H1 (cell line): ENCODE results near the gene GAREM2. TPM values are rescaled to one million over a fixed set of nuclear protein-coding genes. Genes with fewer than 3 reads are reported as not detected.

Experiments used
- CTCF ChIA-PET: fragments of 300-600 bp; sonication (Branson Sonifier 250); formaldehyde crosslinking; loops from one replicate; lab custom pipeline; 2021; ENCODE audit not compliant: partially characterized antibody; lab: Charles Lee
- POLR2A ChIA-PET: fragments of 300-600 bp; sonication (Branson Sonifier 250); formaldehyde crosslinking; loops from one replicate; lab custom pipeline; 2021; ENCODE audit warnings: inconsistent platforms; ENCODE audit not compliant: partially characterized antibody; lab: Charles Lee
- DNase-seq, 2 experiments: peaks; one replicate each; pipeline versions ENCODE4 v3.0.0 to v3.0.0-alpha.2; 2010 to 2022; ENCODE audit warnings: low spot score in 2 of 2, low read depth in 1 of 2, mixed read lengths in 1 of 2
- FAIRE-seq: peaks from 2 replicates; lab custom pipeline; 2011; peaks lifted over from hg19 to GRCh38; lab: Jason Lieb, UNC
- H2AFZ ChIP-seq: 2 replicates; pipeline ENCODE4 v1.8.1; 2012; ENCODE audit warnings: low read length, inconsistent platforms
- H2AK5ac ChIP-seq: 2 replicates; pipeline ENCODE4 v1.6.1; 2013; ENCODE audit warnings: low read depth, low read length
- H2BK120ac ChIP-seq: replicated peaks from 2 replicates; pipeline ENCODE3; 2013; ENCODE audit warnings: low read depth, low read length, inconsistent platforms
- H2BK12ac ChIP-seq: 2 replicates; pipeline ENCODE4 v1.6.1; 2013; ENCODE audit warnings: low read depth, low read length
- H2BK15ac ChIP-seq: 2 replicates; pipeline ENCODE4 v1.6.1; 2013; ENCODE audit warnings: low read length
- H2BK20ac ChIP-seq: 2 replicates; pipeline ENCODE4 v1.6.1; 2013; ENCODE audit warnings: low read length
- H2BK5ac ChIP-seq: 2 replicates; pipeline ENCODE4 v1.6.1; 2013; ENCODE audit warnings: low read depth, low read length
- H3K14ac ChIP-seq: 2 replicates; pipeline ENCODE4 v1.6.1; 2013; ENCODE audit warnings: inconsistent platforms; ENCODE audit not compliant: insufficient read length
- H3K18ac ChIP-seq: 2 replicates; pipeline ENCODE4 v1.6.1; 2013; ENCODE audit warnings: low read length; ENCODE audit errors: extremely low read depth
- H3K23ac ChIP-seq: 2 replicates; pipeline ENCODE4 v1.6.1; 2013; ENCODE audit warnings: inconsistent platforms; ENCODE audit not compliant: insufficient read length
- H3K23me2 ChIP-seq: 2 replicates; pipeline ENCODE4 v1.6.1; 2013; ENCODE audit warnings: low read depth, low read length
- H3K27ac ChIP-seq: 2 replicates; pipeline ENCODE4 v1.6.1; 2011; ENCODE audit warnings: low read depth, low read length, inconsistent platforms
- H3K27me3 ChIP-seq, 4 experiments: replicated peaks in 1 of 4; 1 replicate in 1 of 4; 2 replicates in 3 of 4; pipeline versions ENCODE4 v1.6.1 to v1.8.1; 2011 to 2013; ENCODE audit warnings: low read length in 3 of 4, mild to moderate bottlenecking in 3 of 4, inconsistent platforms in 2 of 4, mixed read lengths in 2 of 4, moderate library complexity in 1 of 4; ENCODE audit not compliant: control insufficient read depth in 3 of 4, insufficient read depth in 3 of 4; ENCODE audit errors: extremely low read depth in 1 of 4
- H3K36me3 ChIP-seq, 4 experiments: 2 replicates each; pipeline versions ENCODE4 v1.6.1 to v1.8.1; 2011 to 2013; ENCODE audit warnings: mild to moderate bottlenecking in 4 of 4, low read length in 3 of 4, moderate library complexity in 2 of 4, control low read depth in 1 of 4, inconsistent platforms in 1 of 4; ENCODE audit not compliant: insufficient read depth in 4 of 4, control insufficient read depth in 2 of 4
- H3K4ac ChIP-seq: replicated peaks from 2 replicates; pipeline ENCODE3; 2013; ENCODE audit warnings: low read length, low read depth, mixed read lengths, inconsistent platforms; ENCODE audit not compliant: insufficient read length
- H3K4me1 ChIP-seq, 4 experiments: replicated peaks in 1 of 4; 1 replicate in 1 of 4; 2 replicates in 3 of 4; pipeline versions ENCODE4 v1.6.1 to v1.8.1; 2011 to 2013; ENCODE audit warnings: low read length in 3 of 4, inconsistent platforms in 2 of 4, mixed read lengths in 1 of 4; ENCODE audit not compliant: insufficient read depth in 4 of 4, control insufficient read depth in 3 of 4
- H3K4me2 ChIP-seq, 2 experiments: 2 replicates each; pipeline versions ENCODE4 v1.6.1 to v1.8.1; 2011 to 2013; ENCODE audit warnings: low read depth in 2 of 2, low read length in 2 of 2, control low read depth in 1 of 2, inconsistent platforms in 1 of 2, mild to moderate bottlenecking in 1 of 2; ENCODE audit not compliant: insufficient read depth in 1 of 2
- H3K4me3 ChIP-seq, 4 experiments: fragments of 200-600, 300-600 bp in 1 of 4; sonication (generic), shearing (Covaris generic), sonication (Bioruptor Twin) in 1 of 4; 2 replicates each; pipeline versions ENCODE4 v1.5.1 to v1.8.1; 2011 to 2016; ENCODE audit warnings: low read length in 4 of 4, low read depth in 3 of 4, control low read depth in 2 of 4, inconsistent platforms in 2 of 4, mild to moderate bottlenecking in 2 of 4, mixed read lengths in 1 of 4, moderate library complexity in 1 of 4; ENCODE audit not compliant: insufficient read depth in 2 of 4; ENCODE audit errors: extremely low read depth in 1 of 4
- H3K56ac ChIP-seq: replicated peaks from 2 replicates; pipeline ENCODE3; 2013; ENCODE audit warnings: low read depth, mild to moderate bottlenecking, mixed read lengths, low read length, inconsistent platforms; ENCODE audit not compliant: insufficient read length
- H3K79me1 ChIP-seq: 2 replicates; pipeline ENCODE4 v1.6.1; 2013; ENCODE audit warnings: low read depth, low read length, control low read depth
- H3K79me2 ChIP-seq, 2 experiments: 2 replicates each; pipeline versions ENCODE4 v1.6.1 to v1.8.1; 2012 to 2013; ENCODE audit warnings: low read length in 2 of 2, mild to moderate bottlenecking in 2 of 2, inconsistent platforms in 1 of 2; ENCODE audit not compliant: insufficient read depth in 2 of 2, control insufficient read depth in 1 of 2
- H3K9ac ChIP-seq, 4 experiments: replicated peaks in 1 of 4; 1 replicate in 1 of 4; 2 replicates in 3 of 4; pipeline versions ENCODE4 v1.6.1 to v1.8.1; 2011 to 2013; ENCODE audit warnings: low read depth in 3 of 4, low read length in 3 of 4, control low read depth in 2 of 4, mild to moderate bottlenecking in 2 of 4, moderate library complexity in 2 of 4, inconsistent platforms in 1 of 4; ENCODE audit errors: extremely low read depth in 1 of 4
- H3K9me3 ChIP-seq, 2 experiments: 2 replicates each; pipeline versions ENCODE4 v1.6.1 to v1.8.1; 2012 to 2013; ENCODE audit warnings: mild to moderate bottlenecking in 2 of 2, moderate library complexity in 2 of 2, control low read depth in 1 of 2, inconsistent platforms in 1 of 2, low read depth in 1 of 2, low read length in 1 of 2, mixed read lengths in 1 of 2; ENCODE audit not compliant: insufficient read depth in 2 of 2
- H4K20me1 ChIP-seq, 2 experiments: replicated peaks in 1 of 2; 2 replicates each; pipeline versions ENCODE3 to v1.8.1; 2011 to 2013; ENCODE audit warnings: inconsistent platforms in 2 of 2, low read length in 2 of 2, mild to moderate bottlenecking in 1 of 2; ENCODE audit not compliant: insufficient read depth in 2 of 2, control insufficient read depth in 1 of 2
- H4K5ac ChIP-seq: 2 replicates; pipeline ENCODE4 v1.6.1; 2013; ENCODE audit warnings: low read length, low read depth, mixed read lengths, inconsistent platforms; ENCODE audit not compliant: insufficient read length
- H4K8ac ChIP-seq: 2 replicates; pipeline ENCODE4 v1.8.0; 2013; ENCODE audit warnings: mild to moderate bottlenecking, moderate library complexity, low read length, inconsistent platforms; ENCODE audit not compliant: insufficient read depth; ENCODE audit errors: extremely low read depth
- H4K91ac ChIP-seq: replicated peaks from 2 replicates; pipeline ENCODE3; 2013; ENCODE audit warnings: low read length, mixed read lengths, inconsistent platforms; ENCODE audit not compliant: insufficient read length
- CBX8 ChIP-seq: fragments of 300-800, 300-1000 bp; sonication (generic); IDR thresholded peaks from 2 replicates; pipeline ENCODE4 v1.7.1; 2016; ENCODE audit warnings: low read depth, low read length, borderline replicate concordance
- FOSL1 ChIP-seq: IDR thresholded peaks from 2 replicates; pipeline ENCODE4 v1.6.1; 2011; ENCODE audit warnings: mild to moderate bottlenecking, low read depth, low read length, moderate library complexity; ENCODE audit not compliant: insufficient read depth
- HDAC6 ChIP-seq: IDR thresholded peaks from one replicate; pipeline ENCODE4 v1.7.1; 2012; ENCODE audit warnings: low read depth, mild to moderate bottlenecking, inconsistent platforms, low read length, moderate library complexity
- KDM4A ChIP-seq: IDR thresholded peaks from one replicate; pipeline ENCODE4 v1.7.1; 2012; ENCODE audit warnings: low read depth, mild to moderate bottlenecking, moderate library complexity, low read length, inconsistent platforms; ENCODE audit not compliant: severe bottlenecking
- MAX ChIP-seq: IDR thresholded peaks from 2 replicates; pipeline ENCODE4 v1.6.1; 2012; ENCODE audit warnings: inconsistent platforms
- RFX5 ChIP-seq: IDR thresholded peaks from 2 replicates; pipeline ENCODE4 v1.6.1; 2011; ENCODE audit warnings: low read depth, low read length, improper control_type of control experiment, borderline replicate concordance
- RNF2 ChIP-seq: fragments of 200-900, 300-1000 bp; sonication (generic); IDR thresholded peaks from 2 replicates; pipeline ENCODE4 v1.7.1; 2016; ENCODE audit warnings: borderline replicate concordance, low read depth, mild to moderate bottlenecking, antibody characterized with exemption, low read length; ENCODE audit not compliant: poor library complexity, severe bottlenecking; ENCODE audit errors: missing control alignments
- SRF ChIP-seq: IDR thresholded peaks from 2 replicates; pipeline ENCODE4 v1.6.1; 2011; ENCODE audit warnings: mild to moderate bottlenecking, low read depth, low read length, moderate library complexity
- SUZ12 ChIP-seq: fragments of 200-600 bp; sonication (generic); IDR thresholded peaks from 2 replicates; pipeline ENCODE4 v1.6.1; 2012; ENCODE audit warnings: mild to moderate bottlenecking, inconsistent platforms, low read length, moderate library complexity, mixed read lengths
- TBP ChIP-seq: IDR thresholded peaks from 2 replicates; pipeline ENCODE4 v1.6.1; 2011; ENCODE audit warnings: low read depth, low read length, improper control_type of control experiment
- WGBS, 2 experiments: shearing (Covaris generic) in 1 of 2; methylation state at CpG; one replicate each; pipeline versions ENCODE4 v1.1.6 to v1.1.7; 2013 to 2015; ENCODE audit warnings: low lambda C conversion rate in 2 of 2, mixed read lengths in 2 of 2, inconsistent platforms in 1 of 2, low coverage in 1 of 2, missing lambda C conversion rate in 1 of 2; ENCODE audit not compliant: insufficient replicate concordance in 2 of 2, insufficient coverage in 1 of 2, insufficient read length in 1 of 2; ENCODE audit errors: extremely low coverage in 1 of 2, missing lambda C conversion rate in 1 of 2; 5-methylcytosine and 5-hydroxymethylcytosine counted together
- polyA plus RNA-seq, 7 experiments: library from polyadenylated mRNA; depleted of rRNA in 3 of 7; stranded (reverse) in 5 of 7; unstranded in 2 of 7; fragments of >200 nt in 5 of 7; fragments of 200-250 nt in 2 of 7; gene quantifications; 1 replicate in 5 of 7; 2 replicates in 1 of 7; 4 replicates in 1 of 7; pipeline versions ENCODE4 v1.2.1 to v1.2.3, GENCODE V29; 2011 to 2013; ENCODE audit warnings: missing spikeins in 2 of 7, mixed read lengths in 2 of 7
- total RNA-seq: library from RNA; stranded (reverse); fragmentation: NEBNext Ultra II Directional; extraction: Animal tissue kit (Norgen Biotek cat#: 25700); gene quantifications from 2 replicates; pipeline ENCODE4 v1.2.1, GENCODE V29; 2021

The GAREM2 gene
- total and polyA plus RNA-seq, 2 of the 8 experiments (the other 6 are each of a cell fraction or from before 2014, with no cell fraction given), result 19.9 TPM

GRCh38 chr2:26182887-26183630 lies 10.2 kb downstream of the GAREM2 start:
- Histone ChIP-seq H2AFZ (no peak overlapping the region), H4K5ac (no peak overlapping the region), H3K4me3 (no peak overlapping the region), H3K23me2 (peaks cover 13% of the 10 kb centered on the region), H3K4ac (no peak overlapping the region), H2AK5ac (no peak overlapping the region), H4K91ac (no peak overlapping the region), H3K79me2 (no peaks in the 10 kb centered on the region), H3K9me3 (no peaks in the 10 kb centered on the region), H3K14ac (no peak overlapping the region), H3K27me3 (peaks cover 0 to 6% (median 3%) of the 10 kb centered on the region in 4 experiments; a peak in 2 of 7 replicates), H2BK120ac (no peak overlapping the region), H3K18ac (no peak overlapping the region), H3K36me3 (peaks cover 0 to 7% (median 2%) of the 10 kb centered on the region in 4 experiments; a peak in 2 of 8 replicates), H4K20me1 (peaks cover 0 to 2% of the 10 kb centered on the region in 2 experiments), H3K4me2 (no peak overlapping the region; a peak in 1 of 4 replicates), H3K9ac (no peak overlapping the region), H4K8ac (no peak overlapping the region; the same call in 1 of the 2 replicates), H2BK20ac (no peak overlapping the region), H2BK12ac (no peak overlapping the region), H3K79me1 (peaks cover 2% of the 10 kb centered on the region; the same call in 1 of the 2 replicates), H2BK5ac (no peak overlapping the region), H3K23ac (no peak overlapping the region), H2BK15ac (no peak overlapping the region), H3K56ac (no peak overlapping the region), H3K27ac (no peak overlapping the region), H3K4me1 (peaks cover 0 to 20% (median 14%) of the 10 kb centered on the region in 4 experiments; a peak in 6 of 7 replicates)
- POLR2A ChIA-PET, result interaction anchor here (1.1 to 7.0 kb wide), 3 partner anchors 9 to 14 kb away, joined by 7 to 65 read pairs (median 8); partner anchors contain the start of gene GAREM2
- no peak for TF ChIP-seq FOSL1
- no peak for TF ChIP-seq CBX8
- no peak for TF ChIP-seq TBP
- no peak for TF ChIP-seq RFX5
- TF ChIP-seq MAX, result no peak
- TF ChIP-seq KDM4A, result no peak
- TF ChIP-seq RNF2, result no peak
- TF ChIP-seq SRF, result no peak
- TF ChIP-seq SUZ12, result no peak
- no peak for TF ChIP-seq HDAC6
- DNase-seq, result no peak
- 92% methylated on average over 11 of the region's 11 CpGs; no CpG with 5 or more reads in 1 of the 2 experiments for WGBS, 2 experiments
- no peak for FAIRE-seq
- CTCF ChIA-PET, result interaction anchor here (0.7 to 2.8 kb wide), 10 partner anchors 7 to 243 kb away, joined by 3 to 23 read pairs (median 6); partner anchors contain the start of gene GAREM2
